ENCODE data around the gene RPL9. TPM values are rescaled to one million over a fixed set of nuclear protein-coding genes. Genes with fewer than 3 reads are reported as not detected.
"Not testable (repeated sequence)": the region's sequence is repeated elsewhere in the genome, so short reads cannot be mapped to it uniquely, and the experiment has no call there.

Gene RPL9
- total RNA-seq, 2 donors from 2014 or later = 980 to 1,126 TPM

DNA sequence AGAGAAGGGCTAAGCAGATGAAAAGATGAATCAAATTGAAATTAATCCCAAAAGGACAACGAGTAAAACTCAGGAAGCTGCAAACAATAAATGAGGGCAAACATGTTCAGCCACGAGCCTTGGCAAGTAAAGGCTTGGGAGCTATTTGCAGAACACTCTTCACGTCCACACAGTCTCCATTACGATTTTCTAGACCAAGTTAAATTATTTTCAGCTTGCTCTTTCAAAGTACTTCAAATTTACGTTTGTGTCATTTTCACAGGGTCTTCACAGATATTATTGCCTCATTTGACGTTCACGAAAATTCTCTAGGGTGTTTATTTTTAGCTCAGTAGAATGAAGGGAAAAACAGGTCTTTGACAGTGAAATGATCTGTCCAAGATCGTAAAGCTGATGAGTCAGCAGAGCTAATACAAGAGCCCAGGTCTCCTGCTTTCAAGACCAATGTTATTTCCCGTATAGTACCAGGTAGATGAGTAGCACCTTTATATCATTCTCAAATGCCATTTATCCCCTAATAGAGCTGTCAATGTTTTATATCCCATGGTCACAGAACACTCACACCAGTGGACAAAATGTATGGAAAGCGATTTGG is 31.1 kb downstream of the RPL9 start:
- no peak for DNase-seq (ENCODE audit: low spot score)

DNA sequence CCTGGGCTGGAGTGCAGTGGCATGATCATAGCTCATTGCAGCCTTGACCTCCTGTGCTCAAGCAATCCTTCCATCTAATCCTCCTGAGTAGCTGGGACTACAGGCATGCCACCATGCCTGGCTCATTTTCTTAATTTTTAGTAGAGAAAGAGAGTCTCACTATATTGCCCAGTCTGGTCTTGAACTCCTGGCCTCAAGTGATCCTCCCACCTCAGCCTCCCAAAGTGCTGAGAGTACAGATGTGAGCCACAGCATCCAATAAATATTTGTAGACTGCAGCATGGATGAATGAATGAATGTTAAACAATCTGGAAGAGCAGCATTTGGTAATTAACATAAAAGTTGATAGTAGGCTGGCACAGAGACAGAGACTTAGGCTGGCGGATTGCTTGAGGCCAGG is 32.0 kb downstream of the RPL9 start:
- no peak for ATAC-seq
- no peaks in the 10 kb centered on the region for H3K36me3 Mint-ChIP-seq
- H3K4me3 Mint-ChIP-seq = no peak overlapping the region
- no peak overlapping the region for H3K27ac Mint-ChIP-seq
- peaks cover 0 to 2% of the 10 kb centered on the region in 2 donors for H3K27me3 Mint-ChIP-seq
- no peak for DNase-seq (ENCODE audit: low spot score)
- H3K9me3 Mint-ChIP-seq = no peaks in the 10 kb centered on the region
- no peaks in the 10 kb centered on the region for H3K4me1 Mint-ChIP-seq (ENCODE audit: low read depth in 2 of 2)

More for the DNA sequence above, 31.1 kb downstream of the RPL9 start:
- no peaks in the 10 kb centered on the region for H3K9me3 Mint-ChIP-seq
- no peaks in the 10 kb centered on the region for H3K4me1 Mint-ChIP-seq (ENCODE audit: low read depth in 2 of 2)
- no peak for ATAC-seq
- no peak overlapping the region for H3K27ac Mint-ChIP-seq
- no peak overlapping the region for H3K4me3 Mint-ChIP-seq
- no peaks in the 10 kb centered on the region for H3K27me3 Mint-ChIP-seq
- H3K36me3 Mint-ChIP-seq = no peaks in the 10 kb centered on the region

DNA sequence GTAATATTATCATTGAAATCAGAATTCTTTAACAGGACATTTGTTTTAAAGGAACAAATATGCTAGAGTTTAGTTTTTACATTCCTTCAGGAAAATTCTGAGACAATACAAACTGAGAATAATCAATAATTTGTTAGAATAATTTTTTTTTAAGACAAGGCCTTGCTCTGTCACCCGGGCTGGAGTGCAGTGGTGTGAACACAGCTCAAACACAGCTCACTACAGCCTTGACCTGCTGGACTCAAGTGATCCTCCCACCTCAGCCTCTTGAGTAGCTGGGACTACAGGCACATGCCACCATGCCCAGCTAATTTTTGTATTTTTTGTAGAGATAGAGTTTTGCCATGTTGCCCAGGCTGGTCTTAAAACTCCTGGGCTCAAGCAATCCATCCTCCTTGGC is 33.4 kb downstream of the RPL9 start:
- not testable (repeated sequence) for H3K27ac Mint-ChIP-seq; DNase-seq (ENCODE audit: low spot score); H3K36me3 Mint-ChIP-seq

DNA sequence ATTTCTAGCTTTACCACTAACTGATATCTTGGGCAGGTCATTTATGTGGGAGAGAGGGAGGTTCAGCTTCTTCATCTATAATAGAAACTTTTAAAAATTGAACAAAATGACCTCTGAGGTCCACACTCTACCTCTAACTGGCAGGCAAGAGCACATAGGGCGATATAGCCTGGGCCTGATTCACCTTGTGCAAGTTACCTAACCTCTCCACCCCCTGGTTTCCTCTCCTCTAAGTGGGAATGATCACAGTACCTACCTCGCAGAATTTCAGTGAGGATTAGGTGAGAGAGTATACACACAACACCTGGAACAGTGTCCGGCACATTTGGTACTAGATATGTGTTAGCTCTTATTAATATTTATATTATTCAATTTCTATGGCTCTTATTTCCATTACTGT is 36.5 kb downstream of the RPL9 start:
- peaks cover 0 to 4% of the 10 kb centered on the region in 2 donors for H3K27me3 Mint-ChIP-seq
- H3K27ac Mint-ChIP-seq = no peak overlapping the region
- no peaks in the 10 kb centered on the region for H3K4me1 Mint-ChIP-seq (ENCODE audit: low read depth in 2 of 2)
- ATAC-seq = no peak
- H3K36me3 Mint-ChIP-seq = no peaks in the 10 kb centered on the region
- DNase-seq (ENCODE audit: low spot score) = no peak
- H3K9me3 Mint-ChIP-seq = no peaks in the 10 kb centered on the region
- H3K4me3 Mint-ChIP-seq = no peak overlapping the region

More for the DNA sequence above, 33.4 kb downstream of the RPL9 start:
- H3K4me3 Mint-ChIP-seq; H3K27me3 Mint-ChIP-seq; H3K4me1 Mint-ChIP-seq (ENCODE audit: low read depth in 2 of 2); ATAC-seq; H3K9me3 Mint-ChIP-seq: not testable (repeated sequence)

DNA sequence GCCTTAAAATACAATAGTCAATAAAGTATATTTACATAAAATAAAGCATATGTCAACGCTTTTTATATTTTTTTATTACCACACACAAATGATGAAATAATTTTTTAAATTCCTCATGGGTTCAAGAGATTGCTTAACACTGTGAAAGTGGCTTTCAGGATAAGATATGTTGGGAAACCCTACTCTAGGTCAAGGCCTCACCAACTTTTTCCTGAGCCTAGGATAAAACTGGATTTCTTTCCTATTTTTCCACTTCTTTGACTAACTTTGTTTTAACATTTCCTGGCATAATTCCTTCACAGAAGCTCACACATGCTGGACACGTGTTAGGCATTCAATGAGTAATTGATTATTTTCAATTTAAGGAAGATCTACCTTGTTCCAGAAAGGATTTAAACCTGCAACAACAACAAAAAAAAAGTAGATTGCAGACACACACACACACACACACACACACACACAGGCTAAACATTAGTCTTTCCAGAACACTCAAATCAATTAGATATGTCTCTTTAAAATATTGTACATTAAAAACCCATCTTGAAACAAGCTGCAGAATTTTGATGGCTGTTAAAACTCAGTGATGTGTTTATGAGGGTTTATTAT is 42.9 kb downstream of the RPL9 start:
- Mint-ChIP-seq H3K27ac (no peak overlapping the region), H3K27me3 (peaks cover 6 to 8% of the 10 kb centered on the region in 2 donors), H3K36me3 (no peaks in the 10 kb centered on the region), H3K9me3 (no peaks in the 10 kb centered on the region), H3K4me1 (ENCODE audit: low read depth in 2 of 2) (no peaks in the 10 kb centered on the region), H3K4me3 (no peak overlapping the region)
- no peak for DNase-seq (ENCODE audit: low spot score)
- ATAC-seq = no peak

- not testable (repeated sequence) for H3K27ac Mint-ChIP-seq; H3K4me1 Mint-ChIP-seq (ENCODE audit: low read depth in 2 of 2); H3K4me3 Mint-ChIP-seq; H3K36me3 Mint-ChIP-seq; H3K9me3 Mint-ChIP-seq; ATAC-seq; DNase-seq (ENCODE audit: low spot score)
- peaks cover 13 to 18% of the 10 kb centered on the region in 2 donors for H3K27me3 Mint-ChIP-seq
Measured at GRCh38 chr4:39411561-39411960, 47.2 kb downstream of the RPL9 start.

GRCh38 chr4:39410415-39410814 is 48.3 kb downstream of the RPL9 start:
- no peaks in the 10 kb centered on the region for H3K36me3 Mint-ChIP-seq
- H3K27ac Mint-ChIP-seq = no peak overlapping the region
- no peaks in the 10 kb centered on the region for H3K9me3 Mint-ChIP-seq
- H3K27me3 Mint-ChIP-seq = peaks cover 13 to 19% of the 10 kb centered on the region in 2 donors
- H3K4me3 Mint-ChIP-seq = no peak overlapping the region
- DNase-seq (ENCODE audit: low spot score) (no peak), ATAC-seq (no peak)
- H3K4me1 Mint-ChIP-seq (ENCODE audit: low read depth in 2 of 2) = no peaks in the 10 kb centered on the region

GRCh38 chr4:39407584-39407885 is 51.2 kb downstream of the RPL9 start:
- no peaks in the 10 kb centered on the region for H3K9me3 Mint-ChIP-seq
- peaks cover 12 to 15% of the 10 kb centered on the region in 2 donors for H3K27me3 Mint-ChIP-seq
- H3K36me3 Mint-ChIP-seq = no peaks in the 10 kb centered on the region
- ATAC-seq (no peak), DNase-seq (ENCODE audit: low spot score) (no peak)
- no peak overlapping the region for H3K27ac Mint-ChIP-seq
- H3K4me3 Mint-ChIP-seq = no peak overlapping the region
- H3K4me1 Mint-ChIP-seq (ENCODE audit: low read depth in 2 of 2) = no peaks in the 10 kb centered on the region

GRCh38 chr4:39406763-39407583 is 51.7 kb downstream of the RPL9 start, which contains the start of gene KLB:
TSS of gene KLB (plus strand) at chr4:39406930. CDS start at chr4:39406950, 20 bp downstream.
- ATAC-seq (no peak), DNase-seq (ENCODE audit: low spot score) (no peak)
- Mint-ChIP-seq H3K4me1 (ENCODE audit: low read depth in 2 of 2) (no peaks in the 10 kb centered on the region), H3K4me3 (no peak within 1 kb of the TSS), H3K36me3 (no peaks in the 10 kb centered on the region), H3K9me3 (no peaks in the 10 kb centered on the region), H3K27ac (no peak within 1 kb of the TSS), H3K27me3 (peaks cover 8 to 11% of the 10 kb centered on the region in 2 donors)

Other genes with a start within 250 kb of the RPL9 start
- 100 to 1,000 TPM in 1 of 2 donors, 10 to 100 TPM in 1; 74.9 to 102 TPM for gene RFC1, start 92.6 kb downstream of the RPL9 start, total RNA-seq
- gene KLB, start 52.0 kb downstream of the RPL9 start, total RNA-seq = under 1 TPM in 1 of 2 donors, not detected in 1; 0.05 TPM
- 10 to 100 TPM; 19.0 to 33.1 TPM for gene LIAS, start 134 bp upstream of the RPL9 start, total RNA-seq
- gene UGDH, start 68.5 kb upstream of the RPL9 start, total RNA-seq = 10 to 100 TPM; 21.8 to 39.5 TPM
- gene SMIM14, start 179.9 kb upstream of the RPL9 start, total RNA-seq = 1 to 10 TPM; 2.5 to 7.8 TPM
- gene UBE2K, start 239.2 kb upstream of the RPL9 start, total RNA-seq = 10 to 100 TPM; 62.8 to 89.7 TPM

Data from natural killer cell treated with Interleukin-12 subunit alpha and Interleukin-12 subunit beta and Interleukin-15 and Interleukin-18, amount 100 ng/mL, for 72 hours (primary cell).